Pancreas (tissue), 10 donors: Measurements from ENCODE around the gene MARK4. TPM values are rescaled to one million over a fixed set of nuclear protein-coding genes. Genes with fewer than 3 reads are reported as not detected.

Experiments used
- ATAC-seq, 4 donors: fragments of 200-7000 bp; cut with Tn5 transposase; one replicate each; pipeline versions ENCODE4 v1.8.0 to v1.9.1; 2020; ENCODE audit warnings: mild to moderate bottlenecking in 4 of 4, moderate library complexity in 4 of 4
- DNase-seq, 6 donors: peaks; one replicate each; pipeline ENCODE4 v3.0.0-alpha.2; 2020
- FAIRE-seq: peaks from 2 replicates; lab custom pipeline; 2012; peaks lifted over from hg19 to GRCh38; lab: Jason Lieb, UNC
- H3K27ac ChIP-seq, 4 donors: fragments of 200-600 bp; sonication (generic); 1 replicate in 3 of 4; 2 replicates in 1 of 4; pipeline versions ENCODE4 v1.5.0 to v1.8.0; 2020
- H3K27me3 ChIP-seq, 4 donors: fragments of 200-600 bp; one replicate each; pipeline ENCODE4 v1.8.0; 2021
- H3K36me3 ChIP-seq, 3 donors: fragments of 200-600 bp; sonication (generic) in 1 of 3; one replicate each; pipeline versions ENCODE4 v1.5.0 to v1.8.0; 2020 to 2021
- H3K4me1 ChIP-seq, 3 donors: fragments of 200-600 bp; one replicate each; pipeline ENCODE4 v1.8.0; 2021
- H3K4me3 ChIP-seq, 4 donors: fragments of 200-600 bp; sonication (generic) in 2 of 4; one replicate each; pipeline versions ENCODE4 v1.5.0 to v1.8.0; 2020 to 2021
- H3K9me3 ChIP-seq, 4 donors: fragments of 200-600 bp; one replicate each; pipeline ENCODE4 v1.8.0; 2021
- CTCF ChIP-seq, 4 donors: fragments of 200-600 bp; sonication (generic) in 3 of 4; IDR thresholded peaks; one replicate each; pipeline versions ENCODE4 v1.5.0 to v1.8.0; 2021; ENCODE audit warnings: antibody characterized with exemption in 4 of 4
- WGBS, 2 donors: extraction: QIAGEN DNeasy Blood & Tissue Kit; methylation state at CpG; one replicate each; pipeline ENCODE4 v1.1.7; 2013; 5-methylcytosine and 5-hydroxymethylcytosine counted together
- intact Hi-C, 3 donors: fragments of 100-400 bp; cut with DNase I; formaldehyde crosslinking; loops; one replicate each; pipeline versions ENCODE4 v1.11.1 to v1.14.2; 2022
- polyA plus RNA-seq, 2 donors: library from polyadenylated mRNA; stranded (reverse); fragments of 200-250 nt; gene quantifications; one replicate each; pipeline ENCODE4 v1.2.3, GENCODE V29; 2013
- total RNA-seq, 6 donors: library from RNA; stranded (reverse); fragmentation: NEBNext Ultra II Directional in 4 of 6; extraction: Animal tissue kit (Norgen Biotek cat#: 25700) in 4 of 6; gene quantifications; one replicate each; pipeline versions ENCODE4 v1.2.1 to v1.2.4, GENCODE V29; 2021 to 2023
- donor health status: healthy with polysubstance abuse.
- donor health status: DM: no; HTN: no; CAD: no; lungs with moderate emphysema.
- donor health status: DM: no; HTN: no; CAD: no.
- donor health status: control.
- donor health status: control.
- donor health status: Bipolar disorder and iron deficiency.
- donor health status: DM: yes; HTN: yes; CAD: no.
- donor health status: DM: no; HTN: no; CAD: no.
- donor health status: DM: no; HTN: no; CAD: no.
- donor health status: DM: yes; HTN: yes; CAD: no.

The MARK4 gene
- total and polyA plus RNA-seq, 8 donors: 12.8 to 22.8 (median 20.0) TPM

- peaks cover 0 to 5% (median 3%) of the 10 kb centered on the region in 3 donors for H3K4me1 ChIP-seq
- TF ChIP-seq CTCF (IDR thresholded peaks at IDR 0.05): no peak
- 52 to 58% methylated on average over 11 of the region's 11 CpGs for WGBS, 2 donors
- DNase-seq: no peak
- H3K27ac ChIP-seq: no peak overlapping the region
- H3K4me3 ChIP-seq: no peak overlapping the region
- H3K36me3 ChIP-seq: no peaks in the 10 kb centered on the region
- H3K27me3 ChIP-seq: no peaks in the 10 kb centered on the region
- H3K9me3 ChIP-seq: no peaks in the 10 kb centered on the region
- no peak for FAIRE-seq
- intact Hi-C loops: loop anchor here in 1 of 3 donors (10.0 kb wide), 1 partner anchor 55 kb away; no protein-coding TSS in a partner anchor
- ATAC-seq: no peak
These were observed 1.6 kb upstream of the MARK4 start for GRCh38 chr19:45249261-45250033.

DNA sequence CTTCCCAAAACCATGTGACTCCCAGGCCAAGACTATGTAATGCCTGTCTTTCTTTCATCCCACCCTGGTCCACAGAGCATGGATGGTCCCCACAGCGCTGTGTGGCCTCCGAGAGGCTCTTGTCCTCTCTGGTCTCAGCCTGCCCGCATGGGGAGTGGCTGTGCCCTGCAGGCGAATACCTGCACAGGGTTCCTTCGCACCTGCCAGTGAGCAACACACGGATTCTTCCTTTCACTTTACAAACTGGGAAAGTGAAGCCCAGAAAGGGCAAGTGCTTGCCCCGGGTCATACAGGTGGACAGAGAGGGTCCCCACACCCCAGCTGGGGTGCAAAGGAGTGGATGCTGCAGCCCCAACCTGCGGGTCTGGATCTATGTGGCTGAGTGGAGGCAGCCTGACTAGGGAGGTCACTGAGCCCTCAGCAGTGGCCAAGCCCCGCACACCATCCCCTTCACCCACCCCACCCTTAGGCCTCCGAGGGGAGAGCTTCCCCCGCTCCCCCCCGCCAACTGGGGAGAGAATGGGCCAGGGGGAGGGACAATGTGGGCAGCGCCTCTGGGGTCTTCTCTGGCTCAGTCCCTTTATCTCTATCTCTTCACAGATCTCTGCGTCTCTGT lies 747 bp upstream of the MARK4 start:
- H3K9me3 ChIP-seq: no peaks in the 10 kb centered on the region
- DNase-seq (peak in 1 of 6 donors; percentile 26), FAIRE-seq (no peak), ATAC-seq (peak in 2 of 4 donors; percentile 2 to 8)
- H3K36me3 ChIP-seq: no peaks in the 10 kb centered on the region
- WGBS, 2 donors: 35 to 37% methylated on average over 12 to 13 of the region's 14 CpGs
- intact Hi-C loops: loop anchor here in 1 of 3 donors (10.0 kb wide), 1 partner anchor 56 kb away; no protein-coding TSS in a partner anchor
- peaks cover 0 to 5% (median 3%) of the 10 kb centered on the region in 3 donors for H3K4me1 ChIP-seq
- peak overlapping the region; percentile 47 to 88 (median 72) for H3K4me3 ChIP-seq
- H3K27ac ChIP-seq: no peak overlapping the region
- no peaks in the 10 kb centered on the region for H3K27me3 ChIP-seq
- no peak for TF ChIP-seq CTCF (IDR thresholded peaks at IDR 0.05)

GRCh38 chr19:45251452-45252354 lies 632 bp downstream of the MARK4 start:
- ATAC-seq (peak; percentile 23 to 54 (median 27)), DNase-seq (peak in 5 of 6 donors; percentile 11 to 79 (median 51)), FAIRE-seq (no peak)
- Histone ChIP-seq H3K9me3 (no peaks in the 10 kb centered on the region), H3K4me1 (peaks cover 0 to 5% (median 3%) of the 10 kb centered on the region in 3 donors), H3K27me3 (no peaks in the 10 kb centered on the region), H3K36me3 (no peaks in the 10 kb centered on the region), H3K27ac (peak overlapping the region in 3 of 4 donors; percentile 11 to 37 (median 17)), H3K4me3 (peak overlapping the region; percentile 47 to 88 (median 72))
- intact Hi-C loops: loop anchor here in 1 of 3 donors (10.0 kb wide), 1 partner anchor 57 kb away; no protein-coding TSS in a partner anchor
- TF ChIP-seq CTCF (IDR thresholded peaks at IDR 0.05): no peak
- WGBS, 2 donors: 1 to 2% methylated on average over 30 to 57 of the region's 57 CpGs

DNA sequence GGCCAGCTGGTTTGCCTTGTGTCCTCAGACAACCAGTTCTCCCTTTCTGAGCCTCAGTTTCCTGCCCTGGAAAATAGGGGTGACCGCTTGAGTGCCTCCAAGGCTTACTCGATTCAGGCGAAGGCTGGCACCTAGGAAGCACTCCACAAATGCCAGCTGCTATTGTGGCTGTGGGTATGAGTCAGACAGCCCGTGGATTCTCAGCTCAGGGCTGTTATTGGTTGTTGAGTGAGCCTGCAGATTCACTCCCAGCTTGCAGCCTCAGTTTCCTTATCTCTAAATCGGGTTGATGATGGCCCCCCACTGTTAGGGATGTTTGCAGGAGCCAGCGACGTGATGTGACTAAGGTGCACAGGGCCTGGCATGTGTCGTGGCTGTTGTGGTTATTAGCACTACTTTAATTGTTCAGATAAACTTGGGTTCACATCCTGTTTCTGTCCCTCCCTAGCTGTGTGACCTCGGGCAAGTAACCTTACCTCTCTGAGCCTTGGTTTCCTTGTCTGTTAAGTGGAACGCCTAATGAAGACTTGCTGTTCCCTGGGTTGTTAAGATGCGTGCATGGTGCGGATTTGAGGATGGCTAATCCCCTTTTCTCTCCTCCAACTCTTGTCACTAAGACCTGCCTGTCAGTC lies 2.4 kb downstream of the MARK4 start:
- 73 to 76% methylated on average over 12 of the region's 12 CpGs for WGBS, 2 donors
- Histone ChIP-seq H3K36me3 (no peaks in the 10 kb centered on the region), H3K27ac (no peak overlapping the region), H3K27me3 (no peaks in the 10 kb centered on the region), H3K4me3 (no peak overlapping the region), H3K9me3 (no peaks in the 10 kb centered on the region), H3K4me1 (peaks cover 0 to 5% (median 3%) of the 10 kb centered on the region in 3 donors)
- FAIRE-seq (no peak), DNase-seq (no peak), ATAC-seq (no peak)
- intact Hi-C loops: loop anchor here in 1 of 3 donors (10.0 kb wide), 1 partner anchor 59 kb away; no protein-coding TSS in a partner anchor
- TF ChIP-seq CTCF (IDR thresholded peaks at IDR 0.05): no peak
